ENCODE results near the gene MAGEF1.

MAGEF1 gene

GRCh38 chr3:184719709-184720108 is 7.8 kb upstream of the MAGEF1 start:
- no peak for DNase-seq

- DNase-seq = no peak
Observed at GRCh38 chr3:184718431-184718830, 6.6 kb upstream of the MAGEF1 start.

DNA sequence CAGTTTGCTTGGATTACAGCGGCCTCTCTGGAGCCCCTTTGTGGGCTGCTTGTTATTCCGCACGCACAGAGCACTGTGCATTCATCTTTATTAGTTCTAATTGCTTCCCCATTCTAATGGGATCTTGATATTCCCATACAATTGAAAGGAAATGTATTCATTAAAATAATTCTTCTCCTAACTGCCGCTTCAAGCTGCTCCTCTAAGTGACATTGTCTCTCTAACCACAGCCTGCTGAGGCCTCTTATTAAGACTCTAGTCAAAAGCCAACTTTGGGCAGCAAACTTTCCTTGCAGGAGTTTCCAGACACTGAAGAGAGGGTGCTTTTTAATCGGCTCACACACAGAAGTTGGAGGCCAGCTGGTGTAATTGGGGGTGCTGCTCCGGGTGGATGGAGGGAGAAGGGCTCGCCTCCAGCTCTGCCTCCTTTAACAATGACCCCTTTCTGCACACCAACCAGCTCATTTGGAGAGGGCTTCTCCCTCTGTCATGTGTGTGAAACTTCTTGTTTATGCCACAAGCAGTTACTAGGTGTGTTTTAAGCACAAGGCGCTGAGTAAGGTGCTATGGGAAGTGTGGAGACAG is 5.6 kb upstream of the MAGEF1 start:
- DNase-seq = no peak

GRCh38 chr3:184716622-184717398 is 4.9 kb upstream of the MAGEF1 start:
- DNase-seq = no peak

DNA sequence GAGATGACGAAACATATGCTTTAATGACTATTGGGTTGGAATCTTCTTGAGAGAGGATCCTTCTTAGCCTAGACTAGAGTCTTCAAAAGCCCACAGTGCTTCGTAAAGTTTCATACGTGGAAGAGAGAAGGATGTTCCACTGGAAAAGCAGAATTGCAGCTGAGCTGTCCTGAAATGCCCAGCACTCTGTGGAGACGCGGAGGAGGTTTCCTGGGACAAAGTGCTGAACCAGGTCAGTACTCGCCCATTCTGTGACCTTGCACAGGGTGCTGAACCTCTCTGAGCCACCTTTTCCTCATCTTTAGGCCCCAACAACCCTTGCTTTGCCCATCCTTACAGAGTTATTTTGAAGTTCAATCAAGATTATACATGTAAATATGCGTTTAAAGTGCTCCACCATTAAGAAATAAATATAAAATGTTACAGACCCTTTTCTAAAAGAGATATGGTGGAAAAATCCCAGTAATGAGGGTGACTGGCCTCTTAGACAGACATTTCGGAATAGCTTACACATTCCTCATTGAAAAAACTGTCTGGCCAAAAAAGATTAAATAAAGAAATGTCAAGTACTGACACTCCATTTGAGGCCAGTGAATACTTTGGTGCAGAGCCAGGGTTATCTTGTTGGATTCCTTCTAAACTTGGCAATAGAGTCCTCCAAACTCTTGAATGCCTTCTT is 4.2 kb upstream of the MAGEF1 start:
- DNase-seq = no peak

GRCh38 chr3:184713521-184713920 is 1.7 kb upstream of the MAGEF1 start:
- no peak for DNase-seq

DNA sequence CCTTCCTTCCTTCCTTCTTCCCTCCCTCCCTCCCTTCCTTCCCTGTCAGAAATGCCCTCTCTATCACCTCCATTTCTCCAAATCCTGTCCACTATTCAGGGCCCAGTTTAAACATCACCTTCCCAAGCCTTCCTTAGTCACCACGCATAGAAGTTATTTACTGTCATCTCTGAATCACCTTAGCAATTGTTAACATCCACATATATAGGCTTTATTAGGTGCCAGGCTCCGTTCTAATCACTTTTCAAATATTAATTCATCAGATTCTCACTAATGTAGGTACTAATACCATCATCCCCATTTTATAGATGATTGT is 1.1 kb upstream of the MAGEF1 start:
- DNase-seq = no peak

GRCh38 chr3:184712248-184713039 is 580 bp upstream of the MAGEF1 start:
- no peak for DNase-seq

DNA sequence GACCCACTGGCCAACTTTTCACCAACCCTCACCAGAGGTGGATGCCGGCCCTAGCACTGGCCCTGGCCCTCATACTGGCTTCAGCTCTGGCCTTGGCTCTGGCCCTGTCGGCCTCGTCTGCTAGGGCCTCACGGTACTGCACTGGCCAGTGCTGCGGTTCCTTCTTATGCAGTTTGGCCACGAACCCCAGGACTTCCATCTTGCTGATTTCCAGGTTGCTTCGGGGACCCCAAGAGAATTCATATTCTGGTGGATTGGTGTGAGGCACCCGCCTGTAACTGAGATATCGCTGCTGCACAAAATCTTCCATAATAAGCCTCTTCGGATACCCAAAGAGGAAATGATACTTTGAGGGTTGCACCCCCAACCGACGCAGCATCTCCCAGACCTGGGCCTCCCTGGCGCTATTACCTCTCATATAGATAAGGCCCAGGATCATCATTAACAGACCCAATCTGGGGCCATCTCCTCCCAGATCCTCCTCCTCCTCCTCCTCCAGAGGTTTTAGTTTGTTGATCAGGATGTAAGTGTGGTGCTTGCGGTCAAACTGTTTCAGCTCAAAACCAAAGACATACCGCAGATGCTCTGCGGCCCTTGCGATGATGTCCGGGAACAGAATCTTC is 883 bp downstream of the MAGEF1 start:
- no peak for DNase-seq

- no peak for DNase-seq
Observed at GRCh38 chr3:184703657-184704056, 8.2 kb downstream of the MAGEF1 start.

GRCh38 chr3:184700759-184701158 is 11.1 kb downstream of the MAGEF1 start:
- no peak for DNase-seq

DNA sequence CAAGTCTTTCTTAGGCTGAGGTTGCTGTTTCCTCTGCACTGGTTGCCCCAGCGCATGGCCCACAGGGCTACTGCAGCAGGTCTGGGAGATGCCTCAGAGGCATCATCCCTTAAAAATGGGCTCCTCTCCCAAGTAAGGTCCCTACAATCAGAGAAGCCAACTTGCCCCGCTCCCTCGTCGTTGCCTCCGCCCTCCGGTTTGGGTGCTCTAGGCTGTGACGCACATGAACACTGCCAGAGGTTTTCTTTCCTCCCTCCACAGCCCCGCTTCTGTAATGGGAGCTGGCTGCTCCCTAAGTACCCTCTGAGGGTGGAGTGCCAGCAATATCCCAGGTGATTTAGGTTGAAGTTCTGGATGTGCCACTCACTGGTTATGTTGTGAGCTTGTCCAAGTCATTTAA is 14.0 kb downstream of the MAGEF1 start:
- no peak for DNase-seq

DNA sequence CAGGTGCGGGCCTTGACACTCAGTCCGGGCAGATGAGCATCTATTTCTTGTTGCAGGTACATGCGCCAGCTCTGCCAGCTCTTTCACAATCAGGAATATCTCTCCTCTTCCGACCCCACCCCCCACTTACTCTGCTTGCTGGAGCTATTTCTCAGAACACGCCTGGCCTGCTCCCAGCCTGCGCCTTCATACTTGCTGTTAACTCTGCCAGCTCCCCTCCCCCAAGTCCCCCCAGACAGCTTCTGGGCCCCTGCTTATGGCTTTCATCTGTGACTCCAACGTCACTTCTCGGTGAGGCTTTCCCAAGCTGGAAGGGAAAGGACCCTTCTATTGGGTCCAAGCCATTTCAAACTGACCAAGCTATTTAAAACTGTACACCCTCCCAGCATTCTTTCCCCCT is 15.2 kb downstream of the MAGEF1 start:
- no peak for DNase-seq

DNA sequence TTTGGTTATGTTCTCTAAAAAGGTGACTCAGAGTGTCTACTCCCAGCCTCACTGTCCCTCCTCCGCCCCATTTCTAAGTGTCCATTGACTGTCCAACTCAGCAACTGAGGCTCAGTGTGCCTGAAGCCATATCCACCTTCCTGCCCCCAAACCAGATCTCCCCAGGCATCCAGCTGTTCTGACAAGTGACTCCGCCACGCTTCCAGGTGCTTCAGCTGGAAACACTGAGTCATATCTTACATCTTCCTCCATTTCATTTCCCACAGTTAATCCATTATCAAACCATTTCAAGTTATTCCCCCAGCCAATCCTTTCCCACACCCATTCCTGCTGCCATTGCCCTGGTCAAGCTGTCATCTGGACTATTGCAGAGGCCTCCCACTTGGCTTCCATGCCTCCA is 17.1 kb downstream of the MAGEF1 start:
- DNase-seq = no peak

DNA sequence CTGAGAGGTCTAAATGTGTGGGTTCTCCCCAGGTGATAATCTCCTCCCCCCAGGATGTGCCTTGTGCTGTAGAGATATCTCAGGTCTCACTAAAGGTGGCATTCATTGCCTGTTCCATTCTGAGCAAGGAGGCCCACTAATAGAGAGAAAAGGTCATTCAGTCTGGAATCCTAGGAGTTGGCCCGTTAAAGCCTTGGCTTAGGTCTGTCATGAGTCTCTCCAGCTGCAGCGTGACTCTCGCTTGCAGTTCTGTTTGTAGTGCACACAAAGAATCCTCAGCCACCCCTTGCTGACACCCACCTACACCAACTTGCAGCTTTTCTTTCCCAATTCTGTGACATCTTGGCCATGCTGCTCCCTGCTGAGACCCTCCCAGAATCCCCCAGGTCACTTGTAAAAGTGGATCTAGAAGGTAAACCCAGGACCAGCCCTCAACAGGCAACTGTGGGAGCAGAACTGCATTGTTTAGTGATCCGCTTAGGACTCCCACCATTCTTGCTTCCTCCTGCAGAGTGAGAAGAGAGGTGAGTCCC is 17.7 kb downstream of the MAGEF1 start:
- DNase-seq = no peak

DNA sequence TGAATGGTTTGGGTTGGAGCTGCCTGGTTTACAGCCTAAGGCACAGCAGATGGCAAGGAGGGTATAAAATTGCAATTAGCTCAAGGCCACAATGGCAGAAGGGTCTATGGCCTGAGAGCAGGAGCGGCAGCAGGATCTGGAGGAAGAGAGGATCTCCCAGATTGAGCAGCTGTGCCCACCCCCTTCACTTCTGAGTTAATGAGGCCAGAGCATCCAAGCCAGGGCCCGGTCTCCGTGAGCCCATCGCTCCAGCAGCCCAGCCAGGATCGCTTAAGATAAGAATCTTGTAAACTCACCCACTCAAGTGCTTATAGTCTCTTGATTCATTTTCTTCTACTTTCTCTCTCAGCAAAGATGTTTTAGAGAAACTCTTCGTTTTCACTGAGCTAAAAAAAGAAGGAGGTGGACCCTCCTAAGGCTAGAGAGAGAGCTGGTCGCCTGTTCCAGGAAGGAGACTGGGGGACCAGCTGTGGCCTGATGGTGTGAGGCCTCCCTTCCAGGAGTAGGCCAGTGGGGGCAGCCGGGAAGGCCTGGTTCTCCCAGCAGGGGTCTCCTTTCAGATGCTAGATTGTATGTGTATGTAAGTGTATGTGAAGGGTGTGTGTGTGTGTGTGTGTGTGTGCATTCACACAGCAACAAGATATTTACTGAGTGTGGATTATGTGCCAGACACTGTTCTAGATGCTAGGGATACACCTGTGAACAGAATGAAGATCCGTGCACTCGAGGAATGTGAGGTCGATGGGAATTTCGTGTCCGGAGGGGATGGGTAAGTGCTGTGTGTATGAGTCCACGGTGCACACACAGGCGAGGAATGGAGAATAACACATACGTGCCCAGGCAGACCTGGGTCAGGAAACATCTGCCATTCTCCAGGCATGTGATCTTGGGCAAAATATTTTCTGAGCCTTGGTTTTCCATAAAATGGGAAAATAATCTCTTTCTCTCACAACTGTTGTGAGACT is 18.6 kb downstream of the MAGEF1 start:
- DNase-seq = peak; percentile 6

DNA sequence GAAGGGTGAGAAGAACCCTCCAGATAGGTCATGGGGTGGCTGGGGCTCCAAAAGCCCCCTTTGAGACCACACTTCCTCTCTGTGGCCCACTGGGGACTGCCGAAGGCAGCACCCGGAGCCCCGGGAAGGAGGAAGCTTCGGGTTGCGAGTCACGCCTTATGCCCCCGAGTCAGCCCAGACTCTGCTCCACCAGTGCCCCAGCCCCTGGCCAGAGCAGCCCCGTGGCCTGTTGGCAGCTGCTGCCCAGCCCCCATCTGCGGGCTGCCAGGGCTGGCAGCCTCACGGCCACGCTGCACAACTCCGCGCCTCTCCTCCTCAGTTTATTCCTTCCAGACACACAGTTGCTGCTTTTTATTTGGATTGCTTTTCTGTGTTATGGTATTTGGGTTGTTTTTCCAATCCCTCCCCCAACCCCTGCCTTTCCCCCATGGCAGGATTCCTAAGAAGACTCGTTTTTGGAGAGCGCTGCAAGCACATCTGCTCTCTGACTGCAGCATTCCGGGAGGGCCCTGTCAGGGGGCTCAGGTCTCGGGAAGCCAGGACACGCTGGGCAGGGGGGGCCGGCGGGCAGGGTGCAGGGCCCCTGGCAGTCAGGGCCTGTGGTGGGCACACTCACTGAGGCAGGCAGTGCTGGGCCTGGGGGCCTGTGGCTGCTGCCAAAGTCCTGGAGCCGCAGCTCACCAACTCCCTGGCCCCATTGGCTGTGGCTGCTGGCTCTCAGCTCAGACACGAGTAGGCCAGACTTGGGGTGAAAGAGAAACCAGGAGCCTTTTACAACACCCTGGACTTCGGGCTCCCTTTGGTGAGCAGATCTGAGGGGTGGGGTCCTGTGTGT is 20.2 kb downstream of the MAGEF1 start:
- DNase-seq = no peak

GRCh38 chr3:184690192-184690883 is 21.5 kb downstream of the MAGEF1 start:
- DNase-seq = no peak

- DNase-seq = no peak
Observed at GRCh38 chr3:184688882-184689271, 23.0 kb downstream of the MAGEF1 start.

DNA sequence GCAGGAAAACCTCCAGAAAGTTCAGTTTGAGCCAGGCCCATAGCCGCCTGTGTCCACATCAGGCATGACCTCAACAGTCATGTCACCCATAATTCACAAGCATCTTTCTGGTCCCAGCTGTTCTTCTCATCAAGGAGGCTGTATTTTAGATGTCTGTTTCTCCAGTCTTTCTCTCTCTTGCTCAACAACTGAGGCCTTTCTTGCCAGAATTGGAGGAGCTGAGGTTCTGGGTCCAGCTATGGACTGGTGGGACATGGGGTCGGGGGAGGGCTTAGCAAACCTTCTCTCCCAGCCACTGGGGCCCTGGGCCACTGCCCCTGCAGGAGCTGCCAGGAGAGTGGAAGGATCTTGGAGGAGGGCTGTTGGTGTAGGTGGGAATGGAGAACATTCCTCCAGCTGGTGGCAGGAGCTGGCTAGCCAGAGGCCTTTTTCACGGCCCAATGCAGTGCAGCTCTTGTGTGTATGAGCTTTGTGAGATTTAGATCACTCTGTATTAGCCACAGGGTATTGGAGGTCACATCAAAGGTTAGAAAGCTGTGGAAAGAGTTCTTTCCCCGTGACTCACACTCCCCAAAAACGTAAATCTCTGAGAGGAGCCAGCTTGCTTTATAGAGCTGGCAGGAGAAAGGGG is 23.5 kb downstream of the MAGEF1 start:
- peak; percentile 31 for DNase-seq

All from activated effector memory CD4-positive, alpha-beta T cell treated with anti-CD3 and anti-CD28 coated beads, Interleukin-2, amount 50 U/mL, for 16 hours (primary cell).